OCI-LY3 (cell line): ENCODE measurements around the gene TNK1.

Experiments used
- EZH2phosphoT487 ChIP-seq: fragments of 200-600 bp; shearing (Covaris generic); IDR thresholded peaks from 2 replicates; pipeline ENCODE4 v1.6.1; 2018; ENCODE audit warnings: antibody characterized with exemption, mixed run types, low read depth
- TF ChIP-seq, protein P1 (sequence below): fragments of 200-600, 300-600 bp; sonication (generic); IDR thresholded peaks from 2 replicates; pipeline ENCODE4 v1.5.1; 2014; ENCODE audit warnings: antibody characterized with exemption, low read length, low read depth

GRCh38 chr17:7367083-7367482, 13.8 kb upstream of the TNK1 start:
- TF ChIP-seq, protein P1, sequence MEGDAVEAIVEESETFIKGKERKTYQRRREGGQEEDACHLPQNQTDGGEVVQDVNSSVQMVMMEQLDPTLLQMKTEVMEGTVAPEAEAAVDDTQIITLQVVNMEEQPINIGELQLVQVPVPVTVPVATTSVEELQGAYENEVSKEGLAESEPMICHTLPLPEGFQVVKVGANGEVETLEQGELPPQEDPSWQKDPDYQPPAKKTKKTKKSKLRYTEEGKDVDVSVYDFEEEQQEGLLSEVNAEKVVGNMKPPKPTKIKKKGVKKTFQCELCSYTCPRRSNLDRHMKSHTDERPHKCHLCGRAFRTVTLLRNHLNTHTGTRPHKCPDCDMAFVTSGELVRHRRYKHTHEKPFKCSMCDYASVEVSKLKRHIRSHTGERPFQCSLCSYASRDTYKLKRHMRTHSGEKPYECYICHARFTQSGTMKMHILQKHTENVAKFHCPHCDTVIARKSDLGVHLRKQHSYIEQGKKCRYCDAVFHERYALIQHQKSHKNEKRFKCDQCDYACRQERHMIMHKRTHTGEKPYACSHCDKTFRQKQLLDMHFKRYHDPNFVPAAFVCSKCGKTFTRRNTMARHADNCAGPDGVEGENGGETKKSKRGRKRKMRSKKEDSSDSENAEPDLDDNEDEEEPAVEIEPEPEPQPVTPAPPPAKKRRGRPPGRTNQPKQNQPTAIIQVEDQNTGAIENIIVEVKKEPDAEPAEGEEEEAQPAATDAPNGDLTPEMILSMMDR, result no peak
- TF ChIP-seq EZH2phosphoT487, result no peak
